SK-N-SH treated with all-trans-retinoic acid at 6 μM for 48 hours (cell line): ENCODE measurements around the gene PROCA1.

Experiments used
- ARNTL ChIP-seq: fragments of 450-650 bp; formaldehyde crosslinking; IDR thresholded peaks from 2 replicates; pipeline ENCODE4 v1.5.0; 2020; ENCODE audit warnings: low read depth, mild to moderate bottlenecking, moderate library complexity, borderline replicate concordance
- BACH2 ChIP-seq: fragments of 250-450 bp; sonication (Bioruptor Pico); IDR thresholded peaks from 2 replicates; pipeline ENCODE4 v1.9.0; 2021; ENCODE audit warnings: mild to moderate bottlenecking, borderline replicate concordance
- CSDC2 ChIP-seq: fragments of 250-450 bp; sonication (Bioruptor Pico); IDR thresholded peaks from 2 replicates; pipeline ENCODE4 v1.5.0; 2020; ENCODE audit warnings: mild to moderate bottlenecking, moderate library complexity
- ISL1 ChIP-seq: fragments of 250-450 bp; sonication (Bioruptor Pico); IDR thresholded peaks from 2 replicates; pipeline ENCODE4 v2.1.2; 2022; ENCODE audit warnings: mild to moderate bottlenecking, moderate library complexity
- OSR1 ChIP-seq: fragments of 250-450 bp; sonication (Bioruptor Pico); IDR thresholded peaks from 2 replicates; pipeline ENCODE4 v1.8.0; 2022; ENCODE audit warnings: moderate library complexity, mild to moderate bottlenecking, inconsistent platforms
- PPARA ChIP-seq: fragments of 250-450 bp; sonication (Bioruptor Pico); IDR thresholded peaks from 2 replicates; pipeline ENCODE4 v1.5.0; 2020; ENCODE audit warnings: mild to moderate bottlenecking, borderline replicate concordance
- RARB ChIP-seq: fragments of 250-450 bp; sonication (Bioruptor Pico); IDR thresholded peaks from 2 replicates; pipeline ENCODE4 v1.8.0; 2021; ENCODE audit warnings: mild to moderate bottlenecking, moderate library complexity
- TCF4 ChIP-seq: fragments of 250-450 bp; sonication (Bioruptor Pico); IDR thresholded peaks from 2 replicates; pipeline ENCODE4 v1.8.0; 2021; ENCODE audit warnings: mild to moderate bottlenecking, moderate library complexity, borderline replicate concordance
- ZC3H10 ChIP-seq: fragments of 250-450 bp; sonication (Bioruptor Pico); IDR thresholded peaks from 2 replicates; pipeline ENCODE4 v1.5.1; 2021; ENCODE audit warnings: mild to moderate bottlenecking, moderate library complexity
- ZFP30 ChIP-seq: fragments of 450-650 bp; formaldehyde crosslinking; IDR thresholded peaks from 2 replicates; pipeline ENCODE4 v1.5.0; 2022; ENCODE audit warnings: mild to moderate bottlenecking, moderate library complexity
- ZNF70 ChIP-seq: fragments of 450-650 bp; formaldehyde crosslinking; IDR thresholded peaks from 2 replicates; pipeline ENCODE4 v1.5.0; 2020; ENCODE audit warnings: mild to moderate bottlenecking, moderate library complexity
- TF ChIP-seq, protein P1 (sequence below): fragments of 250-450 bp; sonication (Bioruptor Pico); IDR thresholded peaks from 2 replicates; pipeline ENCODE4 v1.8.0; 2021; ENCODE audit warnings: low read depth, mild to moderate bottlenecking, moderate library complexity, borderline replicate concordance
- TF ChIP-seq, protein P2 (sequence below): fragments of 250-450 bp; sonication (Bioruptor Pico); IDR thresholded peaks from 2 replicates; pipeline ENCODE4 v1.5.1; 2021; ENCODE audit warnings: mild to moderate bottlenecking, moderate library complexity
- TF ChIP-seq, protein P3 (sequence below): fragments of 250-450 bp; sonication (Bioruptor Pico); IDR thresholded peaks from 2 replicates; pipeline ENCODE4 v1.8.0; 2020; ENCODE audit warnings: mild to moderate bottlenecking, moderate library complexity, borderline replicate concordance

DNA sequence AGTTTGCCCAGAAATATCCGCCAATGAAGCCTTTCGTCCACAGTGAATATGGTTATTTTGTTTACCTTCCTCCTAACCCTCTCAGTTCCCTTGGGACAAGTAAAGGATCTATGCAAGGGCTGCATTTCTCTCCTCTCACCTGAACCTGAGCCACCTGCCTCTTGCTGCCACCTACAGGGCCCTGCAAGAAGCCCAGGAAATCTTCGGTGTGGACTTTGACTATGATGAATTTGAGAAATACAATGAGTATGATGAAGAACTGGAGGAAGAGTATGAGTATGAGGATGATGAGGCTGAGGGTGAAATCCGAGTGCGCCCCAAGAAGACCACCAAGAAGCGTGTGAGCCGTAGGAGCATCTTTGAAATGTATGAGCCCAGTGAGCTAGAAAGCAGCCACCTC is 35.7 kb downstream of the PROCA1 start:
- TF ChIP-seq ISL1 (CRISPR knock-in tag) (no peak), OSR1 (CRISPR knock-in tag) (no peak), TCF4 (no peak), ZNF70 (CRISPR knock-in tag) (no peak), ZFP30 (no peak), ZC3H10 (no peak), PPARA (CRISPR knock-in tag) (no peak), BACH2 (CRISPR knock-in tag) (no peak), RARB (CRISPR knock-in tag) (no peak), CSDC2 (no peak), ARNTL (CRISPR knock-in tag) (no peak)
- TF ChIP-seq, protein P1, sequence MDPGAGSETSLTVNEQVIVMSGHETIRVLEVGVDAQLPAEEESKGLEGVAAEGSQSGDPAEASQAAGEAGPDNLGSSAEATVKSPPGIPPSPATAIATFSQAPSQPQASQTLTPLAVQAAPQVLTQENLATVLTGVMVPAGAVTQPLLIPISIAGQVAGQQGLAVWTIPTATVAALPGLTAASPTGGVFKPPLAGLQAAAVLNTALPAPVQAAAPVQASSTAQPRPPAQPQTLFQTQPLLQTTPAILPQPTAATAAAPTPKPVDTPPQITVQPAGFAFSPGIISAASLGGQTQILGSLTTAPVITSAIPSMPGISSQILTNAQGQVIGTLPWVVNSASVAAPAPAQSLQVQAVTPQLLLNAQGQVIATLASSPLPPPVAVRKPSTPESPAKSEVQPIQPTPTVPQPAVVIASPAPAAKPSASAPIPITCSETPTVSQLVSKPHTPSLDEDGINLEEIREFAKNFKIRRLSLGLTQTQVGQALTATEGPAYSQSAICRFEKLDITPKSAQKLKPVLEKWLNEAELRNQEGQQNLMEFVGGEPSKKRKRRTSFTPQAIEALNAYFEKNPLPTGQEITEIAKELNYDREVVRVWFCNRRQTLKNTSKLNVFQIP (CRISPR knock-in tag): no peak
- TF ChIP-seq, protein P2, sequence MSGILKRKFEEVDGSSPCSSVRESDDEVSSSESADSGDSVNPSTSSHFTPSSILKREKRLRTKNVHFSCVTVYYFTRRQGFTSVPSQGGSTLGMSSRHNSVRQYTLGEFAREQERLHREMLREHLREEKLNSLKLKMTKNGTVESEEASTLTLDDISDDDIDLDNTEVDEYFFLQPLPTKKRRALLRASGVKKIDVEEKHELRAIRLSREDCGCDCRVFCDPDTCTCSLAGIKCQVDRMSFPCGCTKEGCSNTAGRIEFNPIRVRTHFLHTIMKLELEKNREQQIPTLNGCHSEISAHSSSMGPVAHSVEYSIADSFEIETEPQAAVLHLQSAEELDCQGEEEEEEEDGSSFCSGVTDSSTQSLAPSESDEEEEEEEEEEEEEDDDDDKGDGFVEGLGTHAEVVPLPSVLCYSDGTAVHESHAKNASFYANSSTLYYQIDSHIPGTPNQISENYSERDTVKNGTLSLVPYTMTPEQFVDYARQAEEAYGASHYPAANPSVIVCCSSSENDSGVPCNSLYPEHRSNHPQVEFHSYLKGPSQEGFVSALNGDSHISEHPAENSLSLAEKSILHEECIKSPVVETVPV: no peak
- TF ChIP-seq, protein P3, sequence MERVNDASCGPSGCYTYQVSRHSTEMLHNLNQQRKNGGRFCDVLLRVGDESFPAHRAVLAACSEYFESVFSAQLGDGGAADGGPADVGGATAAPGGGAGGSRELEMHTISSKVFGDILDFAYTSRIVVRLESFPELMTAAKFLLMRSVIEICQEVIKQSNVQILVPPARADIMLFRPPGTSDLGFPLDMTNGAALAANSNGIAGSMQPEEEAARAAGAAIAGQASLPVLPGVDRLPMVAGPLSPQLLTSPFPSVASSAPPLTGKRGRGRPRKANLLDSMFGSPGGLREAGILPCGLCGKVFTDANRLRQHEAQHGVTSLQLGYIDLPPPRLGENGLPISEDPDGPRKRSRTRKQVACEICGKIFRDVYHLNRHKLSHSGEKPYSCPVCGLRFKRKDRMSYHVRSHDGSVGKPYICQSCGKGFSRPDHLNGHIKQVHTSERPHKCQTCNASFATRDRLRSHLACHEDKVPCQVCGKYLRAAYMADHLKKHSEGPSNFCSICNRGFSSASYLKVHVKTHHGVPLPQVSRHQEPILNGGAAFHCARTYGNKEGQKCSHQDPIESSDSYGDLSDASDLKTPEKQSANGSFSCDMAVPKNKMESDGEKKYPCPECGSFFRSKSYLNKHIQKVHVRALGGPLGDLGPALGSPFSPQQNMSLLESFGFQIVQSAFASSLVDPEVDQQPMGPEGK (CRISPR knock-in tag): no peak
